Measurements from ENCODE around the gene OR56B1. TPM values are rescaled to one million over a fixed set of nuclear protein-coding genes. Genes with fewer than 3 reads are reported as not detected.
"Not testable (repeated sequence)": the region's sequence is repeated elsewhere in the genome, so short reads cannot be mapped to it uniquely, and the experiment has no call there.

The OR56B1 gene
- total and polyA plus RNA-seq, 3 donors from 2014 or later: 0.16 to 0.25 TPM; not detected in 1

DNA sequence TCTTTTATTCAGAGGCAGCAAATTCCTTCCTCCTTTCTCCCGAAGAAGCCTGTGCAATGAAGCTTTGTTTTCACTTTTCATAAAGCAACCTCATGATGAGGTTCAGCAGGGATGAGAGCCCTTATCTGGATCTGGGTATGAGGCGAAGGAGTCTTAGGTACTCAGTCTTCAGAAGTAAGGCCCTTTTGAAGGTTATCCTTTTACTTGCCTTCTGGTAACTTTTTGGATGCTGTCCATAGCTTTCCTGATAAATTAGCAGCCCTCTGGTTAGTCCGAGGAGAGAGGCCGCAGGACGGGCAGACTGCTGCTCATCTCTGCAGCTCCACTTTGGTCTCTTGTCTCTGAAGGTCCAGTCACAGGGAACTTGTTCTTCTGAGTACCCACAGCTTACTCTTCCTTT lies 45.5 kb upstream of the OR56B1 start:
- Histone ChIP-seq H3K36me3 (ENCODE audit: low read depth, missing control alignments) (no peaks in the 10 kb centered on the region), H3K27ac (peak overlapping the region; percentile 85 to 97), H3K4me1 (no peaks in the 10 kb centered on the region), H3K27me3 (no peaks in the 10 kb centered on the region), H3K4me3 (peak overlapping the region; percentile 38 to 51), H3K9me3 (no peaks in the 10 kb centered on the region)
- intact Hi-C loops (cut with DNase I; ENCODE audit: low total_unique reads): no loop called here
- WGBS, 2 donors: 26 to 36% methylated on average over 5 of the region's 5 CpGs
- peak; percentile 49 for DNase-seq
- no peak for TF ChIP-seq POLR2A (IDR thresholded peaks at IDR 0.05)
- TF ChIP-seq, protein P1, sequence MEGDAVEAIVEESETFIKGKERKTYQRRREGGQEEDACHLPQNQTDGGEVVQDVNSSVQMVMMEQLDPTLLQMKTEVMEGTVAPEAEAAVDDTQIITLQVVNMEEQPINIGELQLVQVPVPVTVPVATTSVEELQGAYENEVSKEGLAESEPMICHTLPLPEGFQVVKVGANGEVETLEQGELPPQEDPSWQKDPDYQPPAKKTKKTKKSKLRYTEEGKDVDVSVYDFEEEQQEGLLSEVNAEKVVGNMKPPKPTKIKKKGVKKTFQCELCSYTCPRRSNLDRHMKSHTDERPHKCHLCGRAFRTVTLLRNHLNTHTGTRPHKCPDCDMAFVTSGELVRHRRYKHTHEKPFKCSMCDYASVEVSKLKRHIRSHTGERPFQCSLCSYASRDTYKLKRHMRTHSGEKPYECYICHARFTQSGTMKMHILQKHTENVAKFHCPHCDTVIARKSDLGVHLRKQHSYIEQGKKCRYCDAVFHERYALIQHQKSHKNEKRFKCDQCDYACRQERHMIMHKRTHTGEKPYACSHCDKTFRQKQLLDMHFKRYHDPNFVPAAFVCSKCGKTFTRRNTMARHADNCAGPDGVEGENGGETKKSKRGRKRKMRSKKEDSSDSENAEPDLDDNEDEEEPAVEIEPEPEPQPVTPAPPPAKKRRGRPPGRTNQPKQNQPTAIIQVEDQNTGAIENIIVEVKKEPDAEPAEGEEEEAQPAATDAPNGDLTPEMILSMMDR (IDR thresholded peaks at IDR 0.05): no peak

DNA sequence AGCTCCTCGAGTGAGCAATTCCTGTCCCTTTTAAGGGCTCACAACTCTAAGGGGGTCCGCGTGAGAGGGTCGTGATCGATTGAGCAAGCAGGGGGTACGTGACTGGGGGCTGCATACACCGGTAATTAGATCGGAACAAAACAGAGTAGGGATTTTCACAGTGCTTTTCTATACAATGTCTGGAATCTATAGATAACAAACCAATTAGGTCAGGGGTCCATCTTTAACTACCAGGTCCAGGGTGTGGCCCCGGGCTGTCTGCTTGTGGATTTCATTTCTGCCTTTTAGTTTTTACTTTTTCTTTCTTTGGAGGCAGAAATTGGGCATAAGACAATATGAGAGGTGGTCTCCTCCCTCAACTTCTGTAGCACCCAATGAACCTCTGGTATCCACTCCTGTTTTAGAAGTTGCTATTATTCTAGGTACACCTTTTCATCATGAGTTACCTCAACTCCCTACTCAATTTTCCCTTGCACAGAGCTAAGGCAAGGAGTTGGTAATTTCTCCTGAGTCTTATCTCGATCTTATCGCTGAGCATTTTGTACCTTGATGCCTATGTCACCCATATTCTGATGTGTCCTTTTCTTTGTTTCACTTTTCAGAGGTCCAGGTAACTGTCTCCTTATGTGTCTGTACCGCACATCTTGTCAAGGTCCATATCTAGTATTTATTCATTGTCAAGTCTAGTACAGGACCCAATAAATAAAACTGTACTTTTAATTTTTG lies 44.8 kb upstream of the OR56B1 start:
- Histone ChIP-seq H3K27ac (peak overlapping the region; percentile 85 to 97), H3K4me3 (peak overlapping the region; percentile 38 to 51)
- H3K4me1 ChIP-seq; DNase-seq; H3K9me3 ChIP-seq; H3K36me3 ChIP-seq (ENCODE audit: low read depth, missing control alignments); H3K27me3 ChIP-seq; intact Hi-C loops (cut with DNase I; ENCODE audit: low total_unique reads): not testable (repeated sequence)
- WGBS, 2 donors: 55 to 57% methylated on average over 12 of the region's 12 CpGs

DNA sequence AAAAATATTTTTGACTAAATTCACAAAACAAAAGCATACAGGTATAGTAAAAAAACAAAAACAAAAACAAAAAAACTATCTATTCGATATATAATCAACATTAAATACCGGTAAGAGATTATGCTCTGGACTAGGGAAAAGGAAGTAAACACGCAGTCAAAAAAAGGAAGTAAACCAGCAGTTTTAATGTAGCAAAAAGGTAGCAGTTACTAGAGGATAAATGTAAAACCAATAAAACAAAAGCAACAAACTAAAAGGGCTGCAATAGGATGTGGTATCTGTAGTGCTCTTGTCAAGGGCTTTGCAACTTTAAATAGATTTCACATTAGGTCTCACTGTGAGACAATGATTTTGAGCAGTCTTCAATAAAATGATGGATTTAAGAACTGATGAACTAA lies 44.3 kb upstream of the OR56B1 start:
- intact Hi-C loops (cut with DNase I; ENCODE audit: low total_unique reads): no loop called here
- no peak for DNase-seq

DNA sequence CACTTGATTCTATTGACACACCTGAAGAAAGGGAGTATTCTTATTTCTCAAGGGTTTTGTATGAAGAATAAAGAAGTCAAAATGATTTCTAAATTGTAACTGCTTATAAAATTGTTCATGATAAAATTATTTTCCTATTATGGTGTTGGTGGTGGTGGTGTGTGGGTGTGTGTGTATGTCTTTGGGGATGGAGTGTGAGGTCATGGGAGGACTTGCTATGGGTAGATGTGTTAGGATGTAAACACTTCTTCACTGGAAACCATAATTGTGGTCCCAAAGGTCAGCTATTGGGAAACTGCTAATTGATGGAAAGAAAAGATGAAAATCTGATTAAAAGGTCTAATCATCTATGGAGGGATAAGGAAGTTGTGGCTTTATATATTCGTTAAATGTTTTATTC lies 41.6 kb upstream of the OR56B1 start:
- no peaks in the 10 kb centered on the region for H3K4me1 ChIP-seq
- no peaks in the 10 kb centered on the region for H3K9me3 ChIP-seq
- TF ChIP-seq POLR2A (IDR thresholded peaks at IDR 0.05): no peak
- TF ChIP-seq, protein P1 (IDR thresholded peaks at IDR 0.05): no peak
- intact Hi-C loops (cut with DNase I; ENCODE audit: low total_unique reads): no loop called here
- H3K27me3 ChIP-seq: no peaks in the 10 kb centered on the region
- H3K27ac ChIP-seq: no peak overlapping the region
- no peaks in the 10 kb centered on the region for H3K36me3 ChIP-seq (ENCODE audit: low read depth, missing control alignments)
- no peak overlapping the region for H3K4me3 ChIP-seq
- DNase-seq: no peak
- WGBS, 2 donors: 81 to 95% methylated on average over 1 of the region's 1 CpG

More for the DNA sequence above, 44.3 kb upstream of the OR56B1 start:
- Histone ChIP-seq H3K27me3 (no peaks in the 10 kb centered on the region), H3K36me3 (ENCODE audit: low read depth, missing control alignments) (no peaks in the 10 kb centered on the region), H3K27ac (peak overlapping the region in 1 of 2 donors; percentile 97), H3K4me3 (peak overlapping the region in 1 of 2 donors; percentile 4), H3K9me3 (no peaks in the 10 kb centered on the region), H3K4me1 (no peaks in the 10 kb centered on the region)
- WGBS, 2 donors: 65 to 70% methylated on average over 3 of the region's 3 CpGs
- TF ChIP-seq, protein P1 (IDR thresholded peaks at IDR 0.05): no peak
- TF ChIP-seq POLR2A (IDR thresholded peaks at IDR 0.05): no peak

DNA sequence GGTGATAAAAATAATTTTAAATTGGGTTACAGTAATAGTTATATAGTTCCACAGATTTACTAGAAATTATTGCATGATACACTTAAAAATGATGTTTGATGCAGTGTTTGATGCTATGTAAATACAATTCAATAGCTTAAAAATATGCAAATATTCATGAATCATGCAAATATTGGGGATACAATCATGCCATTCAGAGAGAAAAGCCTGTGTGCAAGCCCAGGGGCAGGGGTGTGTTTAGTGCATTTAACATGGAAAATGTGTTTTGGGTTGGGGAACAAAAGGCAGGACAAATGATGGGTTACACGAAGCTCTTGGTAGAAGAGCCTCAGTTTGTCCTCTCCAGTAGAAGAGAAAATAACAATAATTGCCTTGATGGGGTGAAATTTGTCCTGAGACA lies 40.7 kb upstream of the OR56B1 start:
- no peak overlapping the region for H3K4me3 ChIP-seq
- intact Hi-C loops (cut with DNase I; ENCODE audit: low total_unique reads): no loop called here
- no peaks in the 10 kb centered on the region for H3K27me3 ChIP-seq
- no peak overlapping the region for H3K27ac ChIP-seq
- WGBS, 2 donors: 84 to 94% methylated on average over 1 of the region's 1 CpG
- H3K9me3 ChIP-seq: no peaks in the 10 kb centered on the region
- no peak for DNase-seq
- TF ChIP-seq, protein P1 (IDR thresholded peaks at IDR 0.05): no peak
- no peak for TF ChIP-seq POLR2A (IDR thresholded peaks at IDR 0.05)
- no peaks in the 10 kb centered on the region for H3K36me3 ChIP-seq (ENCODE audit: low read depth, missing control alignments)
- no peaks in the 10 kb centered on the region for H3K4me1 ChIP-seq

Data from testis (tissue), 3 donors.